K562 (cell line): ENCODE data around the gene MROH8. TPM values are rescaled to one million over a fixed set of nuclear protein-coding genes. Genes with fewer than 3 reads are reported as not detected.

ENCODE experiments used
- BCLAF1 ChIP-seq, 2 experiments: fragments of 450-650 bp in 1 of 2; IDR thresholded peaks; 2 replicates each; pipeline ENCODE4 v1.6.1; 2011 to 2017; ENCODE audit warnings: low read depth in 2 of 2, antibody characterized with exemption in 1 of 2, borderline replicate concordance in 1 of 2, low read length in 1 of 2, mild to moderate bottlenecking in 1 of 2, mixed read lengths in 1 of 2; ENCODE audit not compliant: control insufficient read depth in 1 of 2
- BHLHE40 ChIP-seq: IDR thresholded peaks from 2 replicates; pipeline ENCODE4 v1.6.1; 2011; ENCODE audit warnings: low read length, improper control_type of control experiment
- CC2D1A ChIP-seq: fragments of 450-650 bp; IDR thresholded peaks from 2 replicates; pipeline ENCODE4 v1.6.1; 2017; ENCODE audit warnings: mild to moderate bottlenecking
- E4F1 ChIP-seq: fragments of 250-450 bp; sonication (Bioruptor Pico); IDR thresholded peaks from 2 replicates; pipeline ENCODE4 v1.5.0; 2021; ENCODE audit warnings: mild to moderate bottlenecking, borderline replicate concordance
- EHMT2 ChIP-seq: fragments of 450-650 bp; IDR thresholded peaks from 2 replicates; pipeline ENCODE4 v1.6.1; 2018; ENCODE audit warnings: antibody characterized with exemption
- FOSL1 ChIP-seq: fragments of 200-800 bp; sonication (Bioruptor generic); conservative IDR thresholded peaks from 2 replicates; pipeline ENCODE4 v1.6.1; 2016; ENCODE audit warnings: missing genetic modification characterization, missing compliant biosample characterization
- GABPB1 ChIP-seq: sonication (generic); formaldehyde crosslinking; IDR thresholded peaks from 2 replicates; pipeline ENCODE4 v1.8.0; 2022; ENCODE audit warnings: mild to moderate bottlenecking, missing genetic modification reagents
- ILF3 ChIP-seq: fragments of 450-650 bp; IDR thresholded peaks from 2 replicates; pipeline ENCODE4 v1.6.1; 2018; ENCODE audit warnings: antibody characterized with exemption, mild to moderate bottlenecking, moderate library complexity, borderline replicate concordance
- MEIS2 ChIP-seq: fragments of 450-650 bp; IDR thresholded peaks from 2 replicates; pipeline ENCODE4 v1.6.1; 2014; ENCODE audit warnings: mild to moderate bottlenecking; ENCODE audit not compliant: partially characterized antibody
- MLLT1 ChIP-seq, 2 experiments: fragments of 450-650 bp; IDR thresholded peaks; 2 replicates each; pipeline ENCODE4 v1.6.1; 2016
- NFIX ChIP-seq: fragments of 250-450 bp; sonication (Bioruptor Pico); IDR thresholded peaks from 2 replicates; pipeline ENCODE4 v1.4.0; 2020; ENCODE audit warnings: low read depth, mild to moderate bottlenecking, moderate library complexity
- NFYB ChIP-seq: IDR thresholded peaks from 2 replicates; pipeline ENCODE4 v1.6.1; 2011; ENCODE audit warnings: mild to moderate bottlenecking, moderate library complexity; ENCODE audit not compliant: insufficient read length; ENCODE audit errors: extremely low read depth
- POLR2G ChIP-seq: fragments of 200-400 bp; formaldehyde crosslinking; IDR thresholded peaks from 2 replicates; pipeline ENCODE4 v1.6.1; 2017; ENCODE audit warnings: low read depth, mild to moderate bottlenecking, antibody characterized with exemption, low read length, moderate library complexity
- RNF2 ChIP-seq: sonication (generic); IDR thresholded peaks from 2 replicates; pipeline ENCODE4 v1.6.1; 2016
- SMARCA4 ChIP-seq: fragments of 450-650 bp; IDR thresholded peaks from 2 replicates; pipeline ENCODE4 v1.6.1; 2016
- SREBF1 ChIP-seq: fragments of 150-350 bp; IDR thresholded peaks from 2 replicates; pipeline ENCODE4 v1.6.1; 2014; ENCODE audit warnings: antibody characterized with exemption, low read depth, low read length, borderline replicate concordance
- TEAD4 ChIP-seq, 2 experiments: sonication (generic) in 1 of 2; formaldehyde crosslinking in 1 of 2; IDR thresholded peaks; 2 replicates each; pipeline versions ENCODE4 v1.6.1 to v1.8.0; 2012 to 2022; ENCODE audit warnings: borderline replicate concordance in 1 of 2, inconsistent platforms in 1 of 2, low read length in 1 of 2, mild to moderate bottlenecking in 1 of 2, missing genetic modification reagents in 1 of 2
- TRIM24 ChIP-seq, 2 experiments: fragments of 450-650 bp; IDR thresholded peaks; 2 replicates each; pipeline ENCODE4 v1.6.1; 2016
- U2AF2 ChIP-seq: fragments of 200-400 bp; formaldehyde crosslinking; optimal IDR thresholded peaks from 2 replicates; pipeline ENCODE3; 2017; ENCODE audit warnings: low read depth, mild to moderate bottlenecking, low read length
- USF1 ChIP-seq: sonication (generic); formaldehyde crosslinking; IDR thresholded peaks from 2 replicates; pipeline ENCODE4 v1.9.0; 2022; ENCODE audit warnings: mild to moderate bottlenecking, missing genetic modification reagents
- ZNF589 ChIP-seq: fragments of 200-800 bp; sonication (Bioruptor generic); IDR thresholded peaks from 2 replicates; pipeline ENCODE4 v1.6.1; 2016; ENCODE audit warnings: low read depth, missing genetic modification characterization, missing compliant biosample characterization
- polyA plus RNA-seq, 8 experiments: library from polyadenylated mRNA; depleted of rRNA in 4 of 8; stranded (reverse) in 5 of 8; unstranded in 3 of 8; fragments of >200 nt; fragmentation: Nextera tagmentation in 2 of 8; fragmentation: Illumina TruSeq in 1 of 8; extraction: Ambion mirVana in 2 of 8; extraction: Trizol in 1 of 8; gene quantifications; 2 replicates each; pipeline versions ENCODE4 v1.2.1 to v1.2.3, GENCODE V29; 2011 to 2014; ENCODE audit warnings: inconsistent platforms in 1 of 8, missing spikeins in 1 of 8
- total RNA-seq, 7 experiments: library from RNA; depleted of rRNA in 6 of 7; stranded (reverse); fragments of >200 nt in 6 of 7; fragmentation: Illumina TruSeq in 2 of 7; extraction: Trizol in 2 of 7; gene quantifications; 2 replicates each; pipeline versions ENCODE4 v1.2.1 to v1.2.3, GENCODE V29; 2011 to 2021; ENCODE audit warnings: low replicate concordance in 1 of 7

Gene MROH8
- total and polyA plus RNA-seq, 9 of the 15 experiments (the other 6 are each of a cell fraction or from before 2014, with no cell fraction given) = 0.21 to 1.5 (median 0.78) TPM

GRCh38 chr20:37161830-37162549 lies 17.4 kb downstream of the MROH8 start (continued):
- TF ChIP-seq BCLAF1 (IDR thresholded peaks at IDR 0.05; ENCODE audit: borderline replicate concordance in 1 of 2, control insufficient read depth in 1 of 2, low read depth in 2 of 2, low read length in 1 of 2) (no peak), FOSL1 (tag) (no peak), ILF3 (no peak), SMARCA4 (peak; percentile 49; the same call in 1 of the 2 replicates), POLR2G (no peak), NFYB (no peak), EHMT2 (no peak), MLLT1 (IDR thresholded peaks at IDR 0.05) (no peak), U2AF2 (no peak), ZNF589 (CRISPR knock-in tag) (no peak), NFIX (CRISPR knock-in tag) (no peak), TEAD4 (IDR thresholded peaks at IDR 0.05; ENCODE audit: low read length) (peak; percentile 61; the same call in 1 of the 2 replicates), TEAD4 (CRISPR knock-in tag; IDR thresholded peaks at IDR 0.05; ENCODE audit: borderline replicate concordance) (no peak), USF1 (no peak), E4F1 (CRISPR knock-in tag) (no peak), RNF2 (no peak), TRIM24 (IDR thresholded peaks at IDR 0.05) (no peak), SREBF1 (no peak), CC2D1A (no peak), BHLHE40 (peak; percentile 59; the same call in 1 of the 2 replicates), MEIS2 (peak; percentile 53), GABPB1 (CRISPR knock-in tag) (no peak)
